K562 (cell line): ENCODE measurements around the gene NFKBIB. TPM values are rescaled to one million over a fixed set of nuclear protein-coding genes. Genes with fewer than 3 reads are reported as not detected.

Experiments used
- BACH1 ChIP-seq: fragments of 200-800 bp; sonication (Bioruptor generic); IDR thresholded peaks from 2 replicates; pipeline ENCODE4 v1.6.1; 2016; ENCODE audit warnings: missing genetic modification characterization, missing compliant biosample characterization
- CC2D1A ChIP-seq: fragments of 450-650 bp; IDR thresholded peaks from 2 replicates; pipeline ENCODE4 v1.6.1; 2017; ENCODE audit warnings: mild to moderate bottlenecking
- COPS2 ChIP-seq: fragments of 450-650 bp; conservative IDR thresholded peaks from 2 replicates; pipeline ENCODE4 v1.6.1; 2016; ENCODE audit warnings: mild to moderate bottlenecking, moderate library complexity
- CUX1 ChIP-seq: fragments of 200-800 bp; sonication (Bioruptor generic); IDR thresholded peaks from 2 replicates; pipeline ENCODE4 v1.6.1; 2016; ENCODE audit warnings: missing genetic modification characterization, missing compliant biosample characterization
- EHMT2 ChIP-seq: fragments of 450-650 bp; IDR thresholded peaks from 2 replicates; pipeline ENCODE4 v1.6.1; 2018; ENCODE audit warnings: antibody characterized with exemption
- FOXJ3 ChIP-seq: sonication (generic); formaldehyde crosslinking; IDR thresholded peaks from 2 replicates; pipeline ENCODE4 v1.4.0; 2020; ENCODE audit warnings: mild to moderate bottlenecking, missing genetic modification reagents
- KDM5B ChIP-seq: fragments of 200-600 bp; sonication (generic); IDR thresholded peaks from 2 replicates; pipeline ENCODE4 v1.6.1; 2012; ENCODE audit warnings: low read depth, mild to moderate bottlenecking, moderate library complexity, low read length, control low read depth, inconsistent platforms; ENCODE audit not compliant: insufficient replicate concordance
- SMARCE1 ChIP-seq: fragments of 450-650 bp; IDR thresholded peaks from 2 replicates; pipeline ENCODE4 v1.7.1; 2016; ENCODE audit warnings: mild to moderate bottlenecking
- TBL1XR1 ChIP-seq, 2 experiments: IDR thresholded peaks; 2 replicates each; pipeline ENCODE4 v1.6.1; 2012; ENCODE audit warnings: improper control_type of control experiment in 2 of 2, low read length in 2 of 2, mild to moderate bottlenecking in 1 of 2
- TCF3 ChIP-seq: sonication (generic); formaldehyde crosslinking; IDR thresholded peaks from 2 replicates; pipeline ENCODE4 v1.4.0; 2020; ENCODE audit warnings: mild to moderate bottlenecking, missing genetic modification reagents
- ZFX ChIP-seq: sonication (generic); formaldehyde crosslinking; IDR thresholded peaks from 2 replicates; pipeline ENCODE4 v1.8.0; 2022; ENCODE audit warnings: mild to moderate bottlenecking, missing genetic modification reagents, moderate library complexity
- ZKSCAN1 ChIP-seq: fragments of 150-350 bp; IDR thresholded peaks from 2 replicates; pipeline ENCODE4 v1.6.1; 2016; ENCODE audit warnings: low read depth, low read length
- ZNF134 ChIP-seq: fragments of 250-450 bp; sonication (Bioruptor Pico); conservative IDR thresholded peaks from 2 replicates; pipeline ENCODE4 v1.4.0; 2020
- ZNF24 ChIP-seq: fragments of 450-650 bp; IDR thresholded peaks from 2 replicates; pipeline ENCODE4 v1.6.1; 2016
- ZNF324 ChIP-seq: fragments of 250-450 bp; sonication (Bioruptor Pico); IDR thresholded peaks from 2 replicates; pipeline ENCODE4 v1.4.0; 2020; ENCODE audit warnings: mild to moderate bottlenecking
- ZNF431 ChIP-seq: sonication (generic); formaldehyde crosslinking; IDR thresholded peaks from 2 replicates; pipeline ENCODE4 v1.8.0; 2022; ENCODE audit warnings: mild to moderate bottlenecking, missing genetic modification reagents
- ZNF609 ChIP-seq: sonication (generic); formaldehyde crosslinking; IDR thresholded peaks from 2 replicates; pipeline ENCODE4 v1.8.1; 2023; ENCODE audit warnings: missing genetic modification reagents, mild to moderate bottlenecking, borderline replicate concordance
- ZNF778 ChIP-seq: fragments of 450-650 bp; formaldehyde crosslinking; IDR thresholded peaks from 2 replicates; pipeline ENCODE4 v1.4.0; 2020; ENCODE audit warnings: mild to moderate bottlenecking, moderate library complexity
- polyA plus RNA-seq, 8 experiments: library from polyadenylated mRNA; depleted of rRNA in 4 of 8; stranded (reverse) in 5 of 8; unstranded in 3 of 8; fragments of >200 nt; fragmentation: Nextera tagmentation in 2 of 8; fragmentation: Illumina TruSeq in 1 of 8; extraction: Ambion mirVana in 2 of 8; extraction: Trizol in 1 of 8; gene quantifications; 2 replicates each; pipeline versions ENCODE4 v1.2.1 to v1.2.3, GENCODE V29; 2011 to 2014; ENCODE audit warnings: inconsistent platforms in 1 of 8, missing spikeins in 1 of 8
- total RNA-seq, 7 experiments: library from RNA; depleted of rRNA in 6 of 7; stranded (reverse); fragments of >200 nt in 6 of 7; fragmentation: Illumina TruSeq in 2 of 7; extraction: Trizol in 2 of 7; gene quantifications; 2 replicates each; pipeline versions ENCODE4 v1.2.1 to v1.2.3, GENCODE V29; 2011 to 2021; ENCODE audit warnings: low replicate concordance in 1 of 7

The NFKBIB gene
- total and polyA plus RNA-seq, 9 of the 15 experiments (the other 6 are each of a cell fraction or from before 2014, with no cell fraction given) = 1.5 to 44.9 (median 10.4) TPM

GRCh38 chr19:38862321-38863059 lies 37.3 kb upstream of the NFKBIB start (continued):
- TF ChIP-seq ZNF431 (no peak), CUX1 (no peak), KDM5B (no peak), ZNF24 (peak; percentile 80), TBL1XR1 (IDR thresholded peaks at IDR 0.05; ENCODE audit: low read length in 2 of 2) (peak in 1 of 2 experiments; percentile 73; a peak in 1 of 4 replicates), SMARCE1 (peak; percentile 86), ZNF778 (CRISPR knock-in tag) (no peak), ZNF134 (no peak), FOXJ3 (CRISPR knock-in tag) (no peak), ZNF609 (no peak), TCF3 (CRISPR knock-in tag) (peak; percentile 57), ZNF324 (CRISPR knock-in tag) (no peak), BACH1 (0 out of 2 replicates have a peak, but pooled peaks have one; percentile 56), EHMT2 (no peak), ZFX (no peak), COPS2 (no peak), ZKSCAN1 (no peak), CC2D1A (no peak)
